A549 (cell line): ENCODE data around the gene PGC.

ENCODE experiments used
- RAD21 ChIP-seq, 2 experiments: fragments of >200 bp in 1 of 2; sonication (Bioruptor Twin) in 1 of 2; formaldehyde crosslinking in 1 of 2; IDR thresholded peaks in 1 of 2; conservative IDR thresholded peaks in 1 of 2; 2 replicates in 1 of 2; 3 replicates in 1 of 2; pipeline ENCODE4 v1.6.1; 2012 to 2018; ENCODE audit warnings: inconsistent platforms in 1 of 2
- RCOR1 ChIP-seq: fragments of 150-350 bp; IDR thresholded peaks from 2 replicates; pipeline ENCODE4 v1.6.1; 2014; ENCODE audit warnings: antibody characterized with exemption, low read length, low read depth
- SMC3 ChIP-seq: fragments of >200 bp; sonication (Bioruptor Twin); formaldehyde crosslinking; IDR thresholded peaks from 3 replicates; pipeline ENCODE4 v1.6.1; 2018; ENCODE audit warnings: inconsistent platforms
- TF ChIP-seq, protein P1 (sequence below): IDR thresholded peaks from 2 replicates; pipeline ENCODE4 v1.6.1; 2012

DNA sequence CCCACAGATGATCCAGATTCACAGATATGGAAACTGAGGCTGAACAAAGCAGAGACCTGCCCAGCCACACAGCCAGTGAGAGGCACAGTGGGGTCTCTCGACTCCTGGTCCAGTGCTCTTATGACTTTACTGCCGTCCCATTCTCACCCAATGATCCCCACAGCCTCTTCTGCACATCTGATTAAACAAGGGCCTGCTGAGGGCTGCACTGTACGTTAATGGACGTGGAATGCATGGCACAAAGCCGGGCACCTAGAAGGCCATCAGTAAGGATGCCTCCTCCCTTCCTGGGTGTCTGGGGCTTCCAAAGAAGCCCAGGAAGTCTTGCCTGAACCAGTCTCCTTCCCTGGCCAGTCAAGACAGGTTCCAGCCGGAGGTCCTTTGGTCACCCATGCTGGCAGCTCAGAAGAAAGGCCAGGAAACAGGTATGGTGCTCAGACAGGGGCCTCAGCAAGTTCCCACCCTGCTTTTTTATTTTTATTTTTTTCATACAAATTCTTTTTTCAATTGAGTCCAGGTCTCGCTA lies 15.6 kb downstream of the PGC start:
- TF ChIP-seq, protein P1, sequence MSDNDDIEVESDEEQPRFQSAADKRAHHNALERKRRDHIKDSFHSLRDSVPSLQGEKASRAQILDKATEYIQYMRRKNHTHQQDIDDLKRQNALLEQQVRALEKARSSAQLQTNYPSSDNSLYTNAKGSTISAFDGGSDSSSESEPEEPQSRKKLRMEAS: no peak
- no peak for TF ChIP-seq RAD21 (conservative IDR thresholded peaks at IDR 0.05 in 1 of 2, IDR thresholded peaks at IDR 0.05 in 1 of 2)
- no peak for TF ChIP-seq SMC3
- TF ChIP-seq RCOR1: no peak
